Head of caudate nucleus (tissue), 42 donors: ENCODE data around the gene DHODH.
A peak's percentile ranks its signal among the peaks of the same experiment; 100 is the strongest.
"Not testable (repeated sequence)": the region's sequence is repeated elsewhere in the genome, so short reads cannot be mapped to it uniquely, and the experiment has no call there.

Experiments
- DNase-seq, 42 donors: peaks; one replicate each; pipeline versions ENCODE4 v3.0.0 to v3.0.0-alpha.2; 2020 to 2021; ENCODE audit warnings: mixed read lengths in 7 of 42
- intact Hi-C: fragments of 100-400 bp; cut with DNase I; formaldehyde crosslinking; loops from one replicate; pipeline ENCODE4 v1.15.0; 2022

DHODH gene

DNA sequence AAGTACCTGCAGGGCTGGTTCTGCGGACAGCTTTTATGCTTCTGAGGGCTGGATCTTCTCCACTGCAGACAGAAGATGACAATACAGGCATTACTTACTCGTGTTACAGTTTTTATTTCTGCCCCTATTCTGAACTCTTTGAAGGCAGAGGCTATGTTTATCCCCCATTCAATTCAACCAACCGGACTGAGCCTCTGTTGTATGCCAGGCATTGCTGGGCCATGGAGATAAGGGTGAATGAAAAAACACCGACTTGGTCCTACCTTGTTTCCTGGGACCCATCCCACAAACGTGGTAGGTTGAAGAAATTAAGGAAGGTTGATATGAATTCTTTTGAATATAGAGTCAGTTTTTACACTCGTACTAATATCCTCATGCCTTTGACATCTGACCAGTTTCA, 35.8 kb downstream of the DHODH start:
- no peak for DNase-seq
- intact Hi-C loops, result no loop called here

DNA sequence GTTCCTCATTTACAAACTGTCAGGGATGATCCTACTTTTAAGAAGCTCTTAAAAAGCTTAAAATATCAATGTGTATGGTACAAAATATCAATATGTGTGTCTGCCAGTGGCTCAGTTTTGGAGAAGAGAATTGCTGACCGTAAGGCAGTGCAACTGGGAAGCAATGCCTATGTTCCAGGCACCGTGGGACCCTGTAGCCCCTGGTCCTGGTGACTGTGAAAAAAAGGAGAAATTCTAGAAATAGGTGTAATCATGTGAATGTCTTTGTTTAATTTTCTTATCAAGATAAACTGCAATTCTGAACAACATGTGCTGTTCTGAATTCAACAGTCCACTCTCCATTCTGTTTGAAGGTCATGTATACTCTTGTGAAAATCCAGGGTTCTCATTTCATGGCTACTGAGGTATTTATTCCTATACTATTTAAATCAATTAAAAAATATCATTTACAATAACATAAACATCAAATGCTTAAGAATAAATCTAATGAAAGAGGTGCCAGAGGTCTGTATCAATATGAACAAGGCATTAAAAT, 36.3 kb downstream of the DHODH start:
- intact Hi-C loops, result no loop called here
- no peak for DNase-seq

DNA sequence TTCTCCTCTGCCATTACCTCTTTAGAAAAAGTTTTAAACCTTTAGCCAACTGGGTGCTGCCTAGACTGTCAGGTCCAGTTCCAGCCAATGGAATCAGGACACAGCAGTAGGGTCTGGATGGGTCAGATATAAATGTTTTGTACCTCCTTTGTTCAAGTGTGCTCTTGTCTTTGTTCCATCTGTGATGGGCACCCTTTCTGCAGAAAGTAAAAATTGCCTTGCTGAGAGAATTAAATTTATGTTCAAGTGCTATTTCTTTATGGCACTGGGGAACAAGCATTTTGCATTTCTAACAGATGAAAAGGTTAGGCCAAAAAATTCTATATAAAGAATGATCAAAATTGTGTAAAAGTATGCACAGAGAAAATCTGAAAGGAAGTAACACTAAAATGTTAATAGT, 40.6 kb downstream of the DHODH start:
- DNase-seq, result no peak
- intact Hi-C loops, result no loop called here

DNA sequence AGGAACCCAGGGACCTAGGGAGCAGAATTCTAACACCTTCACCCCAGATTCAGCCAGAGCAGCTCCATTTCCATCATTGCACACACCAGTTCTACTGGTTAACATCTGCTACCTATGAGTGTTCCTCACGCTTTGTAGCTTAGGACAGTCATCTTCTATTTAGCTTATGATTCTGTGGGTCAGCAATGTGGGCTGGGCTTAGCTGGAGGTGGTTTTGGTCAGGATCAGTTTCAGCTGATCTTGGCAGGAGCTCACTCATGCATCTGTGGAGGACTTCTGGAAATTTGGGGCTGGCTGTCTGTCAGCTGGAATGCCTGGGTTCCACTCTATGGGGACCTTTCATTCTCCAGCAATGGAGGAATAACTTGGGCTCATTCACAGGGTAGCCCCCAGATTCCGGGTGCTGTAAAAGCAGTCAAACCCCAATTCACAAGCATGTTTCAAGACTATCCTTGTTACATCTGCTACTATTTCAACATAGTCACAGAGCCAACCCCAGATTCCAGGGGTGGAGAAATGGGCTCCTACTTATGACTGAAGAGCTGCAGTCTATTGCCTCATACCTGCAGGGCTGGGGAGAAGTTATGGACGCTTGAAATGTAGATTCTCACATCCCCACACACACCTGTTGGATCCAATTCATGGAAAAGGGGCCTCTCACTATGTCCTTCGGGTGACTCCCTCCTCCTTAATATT, 42.4 kb downstream of the DHODH start:
- no peak for DNase-seq
- intact Hi-C loops, result no loop called here

DNA sequence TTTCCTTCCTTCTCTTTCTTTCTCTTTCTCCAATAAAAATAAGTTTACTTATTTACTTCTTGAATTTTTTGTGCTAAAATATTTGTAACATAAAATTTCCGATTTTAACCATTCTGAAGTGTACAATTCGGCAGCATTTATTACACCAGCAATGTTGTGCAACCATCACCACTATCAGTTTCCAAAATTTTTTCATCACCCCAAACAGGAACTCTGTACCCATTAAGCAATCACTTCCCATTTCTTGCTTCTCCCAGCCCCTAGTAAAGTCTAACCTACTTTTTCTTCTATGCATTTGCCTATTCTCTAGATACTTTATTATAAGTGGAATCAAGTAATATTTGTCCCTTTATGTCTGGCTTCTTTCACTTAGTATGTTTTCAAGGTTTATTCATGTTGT, 43.3 kb downstream of the DHODH start:
- no peak for DNase-seq
- intact Hi-C loops, result no loop called here

DNA sequence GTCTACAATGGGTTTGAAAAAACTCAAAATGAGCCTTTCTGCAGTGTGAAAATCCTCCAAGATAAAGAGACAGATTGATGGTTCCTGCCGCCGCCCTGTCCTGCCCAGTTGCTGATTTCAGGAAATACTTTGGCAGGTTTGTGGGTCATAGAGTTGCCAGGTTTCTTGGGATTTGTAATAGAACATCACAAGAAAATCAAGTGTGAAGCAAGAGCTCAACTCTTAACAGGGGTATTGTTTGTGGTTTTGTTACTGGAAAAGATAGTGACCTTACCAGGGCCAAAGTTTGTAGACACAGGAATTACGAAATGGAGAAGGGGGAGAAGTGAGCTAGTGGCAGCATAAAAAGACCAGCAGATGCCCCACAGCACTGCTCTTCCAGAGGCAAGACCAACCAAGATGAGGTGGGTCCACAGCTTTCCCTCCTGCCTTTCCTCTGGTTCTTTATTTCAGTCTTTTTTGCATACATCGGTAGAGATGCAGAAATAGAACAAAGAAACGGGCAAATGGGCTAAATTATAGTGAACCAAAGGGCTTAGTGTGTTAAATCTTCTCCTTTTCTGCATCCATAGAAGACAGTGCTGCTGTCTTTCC, 45.8 kb downstream of the DHODH start, which contains the start of gene HP:
Gene HP, plus strand, starts transcription at position 252 of the 594 bp plus-strand sequence. Its CDS starts 148 bp downstream, at position 400.
- intact Hi-C loops, DNase-seq: not testable (repeated sequence)

DNA sequence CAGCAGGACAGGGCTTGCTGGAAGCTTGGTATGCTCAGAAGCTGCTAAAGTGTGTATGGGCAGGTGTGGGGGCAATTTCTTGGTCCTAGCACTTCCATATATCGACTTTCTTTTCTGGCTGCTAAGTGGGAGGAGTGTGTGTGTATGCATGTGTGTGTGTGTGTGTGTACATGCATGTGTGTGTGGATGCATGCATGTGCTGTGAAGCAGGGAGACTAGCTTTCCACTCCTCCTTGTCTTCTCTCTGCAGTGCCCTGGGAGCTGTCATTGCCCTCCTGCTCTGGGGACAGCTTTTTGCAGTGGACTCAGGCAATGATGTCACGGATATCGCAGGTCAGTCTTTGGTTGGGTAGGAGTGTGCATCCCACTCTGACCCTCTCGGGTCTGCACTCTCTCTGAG, 47.4 kb downstream of the DHODH start:
- intact Hi-C loops, result no loop called here
- no peak for DNase-seq

DNA sequence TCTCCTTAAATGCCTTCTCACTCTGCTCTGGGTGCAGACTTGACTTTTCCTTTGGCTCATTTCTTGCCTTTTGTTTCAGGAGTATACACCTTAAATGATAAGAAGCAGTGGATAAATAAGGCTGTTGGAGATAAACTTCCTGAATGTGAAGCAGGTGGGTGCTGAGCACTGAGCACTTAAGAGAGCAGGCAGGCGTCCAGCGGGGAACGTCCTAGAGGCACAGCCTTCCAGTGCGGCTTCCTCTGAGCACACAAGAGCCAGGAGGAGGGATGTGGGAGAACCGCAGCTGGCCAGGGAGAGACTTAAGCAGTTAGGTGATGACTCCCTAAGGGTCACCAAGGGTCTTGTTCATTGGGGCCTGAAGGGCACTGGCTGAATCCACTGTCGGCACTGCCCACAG, 48.8 kb downstream of the DHODH start:
- intact Hi-C loops, DNase-seq: not testable (repeated sequence)

DNA sequence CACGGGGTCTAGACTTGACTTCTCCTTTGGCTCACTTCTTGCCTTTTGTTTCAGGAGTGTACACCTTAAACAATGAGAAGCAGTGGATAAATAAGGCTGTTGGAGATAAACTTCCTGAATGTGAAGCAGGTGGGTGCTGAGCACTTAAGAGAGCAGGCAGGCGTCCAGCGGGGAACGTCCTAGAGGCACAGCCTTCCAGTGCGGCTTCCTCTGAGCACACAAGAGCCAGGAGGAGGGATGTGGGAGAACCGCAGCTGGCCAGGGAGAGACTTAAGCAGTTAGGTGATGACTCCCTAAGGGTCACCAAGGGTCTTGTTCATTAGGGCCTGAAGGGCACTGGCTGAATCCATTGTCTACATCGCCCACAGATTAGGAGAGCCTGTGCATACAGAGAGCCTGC, 50.5 kb downstream of the DHODH start:
- intact Hi-C loops, DNase-seq: not testable (repeated sequence)

DNA sequence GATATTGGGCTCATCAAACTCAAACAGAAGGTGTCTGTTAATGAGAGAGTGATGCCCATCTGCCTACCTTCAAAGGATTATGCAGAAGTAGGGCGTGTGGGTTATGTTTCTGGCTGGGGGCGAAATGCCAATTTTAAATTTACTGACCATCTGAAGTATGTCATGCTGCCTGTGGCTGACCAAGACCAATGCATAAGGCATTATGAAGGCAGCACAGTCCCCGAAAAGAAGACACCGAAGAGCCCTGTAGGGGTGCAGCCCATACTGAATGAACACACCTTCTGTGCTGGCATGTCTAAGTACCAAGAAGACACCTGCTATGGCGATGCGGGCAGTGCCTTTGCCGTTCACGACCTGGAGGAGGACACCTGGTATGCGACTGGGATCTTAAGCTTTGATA, 51.9 kb downstream of the DHODH start:
- intact Hi-C loops, result no loop called here

DNA sequence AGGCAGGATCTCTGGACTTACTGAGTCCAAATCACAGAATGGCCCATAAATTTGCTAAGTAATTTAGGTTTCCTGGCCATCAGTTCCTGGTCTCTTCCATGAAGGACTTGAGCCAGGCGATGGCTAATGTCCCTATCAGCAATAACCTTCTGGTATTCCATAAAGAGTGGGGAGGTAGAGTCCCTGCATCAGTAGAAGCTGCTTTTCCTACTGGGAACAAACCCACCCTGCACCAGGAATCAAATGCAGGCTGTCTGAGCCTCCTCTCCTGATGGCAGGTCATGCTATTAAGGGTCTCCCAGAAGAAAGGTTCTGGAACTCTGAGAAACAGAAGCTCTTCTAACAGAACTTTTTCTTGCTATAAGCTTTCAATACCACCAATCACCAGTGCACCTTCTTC, 53.0 kb downstream of the DHODH start:
- intact Hi-C loops, result no loop called here

More for the DNA sequence above, 51.9 kb downstream of the DHODH start:
- no peak for DNase-seq

DNA sequence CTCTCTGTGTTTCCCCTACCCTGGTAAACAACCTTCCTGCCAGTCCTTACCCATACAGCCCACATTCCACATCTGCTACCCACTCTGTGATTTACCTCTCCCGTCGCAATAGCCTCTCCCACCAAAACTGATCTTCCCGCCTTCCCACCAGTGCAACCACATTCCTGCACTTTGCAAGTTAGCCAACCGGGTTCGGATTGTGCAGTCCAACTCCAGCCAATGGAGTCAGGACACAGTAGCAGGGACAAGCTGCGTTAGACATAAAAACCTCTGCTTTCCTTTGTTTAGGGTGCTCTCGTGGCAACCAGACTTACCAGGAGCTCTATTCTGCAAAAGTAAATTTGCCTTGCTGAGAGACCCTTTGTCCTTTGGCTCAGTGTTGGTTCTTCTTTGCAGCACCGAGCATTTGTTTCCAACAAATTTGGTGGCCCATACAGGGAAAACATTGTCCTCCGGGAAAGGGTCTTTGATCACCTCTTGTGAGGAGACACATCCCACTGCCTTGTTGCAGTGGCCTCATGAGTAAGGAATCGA, 55.9 kb downstream of the DHODH start:
- intact Hi-C loops, result no loop called here
- no peak for DNase-seq

More for the DNA sequence above, 53.0 kb downstream of the DHODH start:
- no peak for DNase-seq

DNA sequence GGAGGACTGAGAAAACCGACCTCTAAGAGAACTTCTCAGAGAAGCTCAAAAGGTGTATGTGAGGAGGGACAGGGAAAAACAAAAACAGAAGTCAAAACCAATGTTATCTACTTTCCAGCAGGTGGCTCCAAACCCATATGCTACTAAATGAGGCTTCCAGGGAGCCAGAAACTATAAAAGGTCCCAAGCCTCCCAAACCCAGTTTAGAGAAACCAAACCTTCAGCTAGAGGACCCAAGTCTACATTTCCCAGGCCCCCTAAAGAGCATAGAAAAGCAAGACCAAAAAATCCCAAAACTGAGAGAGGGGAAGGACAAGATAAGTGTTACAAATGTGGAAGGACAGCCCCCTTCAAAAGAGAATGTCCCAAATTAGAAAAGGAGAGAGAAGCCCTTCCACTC, 58.2 kb downstream of the DHODH start:
- intact Hi-C loops, result no loop called here
- peak in 14 of 42 donors; percentile 11 to 61 (median 27) for DNase-seq

DNA sequence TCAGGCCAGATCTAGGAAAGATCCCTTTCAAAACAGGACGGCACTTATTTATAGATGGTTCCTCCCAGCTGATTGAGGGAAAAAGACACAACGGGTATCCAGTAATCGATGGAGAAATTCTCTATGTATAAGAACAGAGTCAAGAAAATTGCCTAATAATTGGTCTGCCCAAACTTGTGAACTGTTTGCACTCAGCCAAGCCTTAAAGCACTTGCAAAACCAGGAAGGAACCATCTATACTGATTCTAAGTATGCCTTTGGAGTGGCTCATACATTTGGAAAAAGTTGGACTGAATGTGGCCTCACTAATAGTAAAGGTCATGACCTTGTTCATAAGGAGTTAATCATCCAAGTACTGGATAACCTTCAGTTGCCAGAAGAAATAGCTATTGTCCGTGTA, 60.4 kb downstream of the DHODH start:
- DNase-seq, result no peak
- intact Hi-C loops, result no loop called here

DNA sequence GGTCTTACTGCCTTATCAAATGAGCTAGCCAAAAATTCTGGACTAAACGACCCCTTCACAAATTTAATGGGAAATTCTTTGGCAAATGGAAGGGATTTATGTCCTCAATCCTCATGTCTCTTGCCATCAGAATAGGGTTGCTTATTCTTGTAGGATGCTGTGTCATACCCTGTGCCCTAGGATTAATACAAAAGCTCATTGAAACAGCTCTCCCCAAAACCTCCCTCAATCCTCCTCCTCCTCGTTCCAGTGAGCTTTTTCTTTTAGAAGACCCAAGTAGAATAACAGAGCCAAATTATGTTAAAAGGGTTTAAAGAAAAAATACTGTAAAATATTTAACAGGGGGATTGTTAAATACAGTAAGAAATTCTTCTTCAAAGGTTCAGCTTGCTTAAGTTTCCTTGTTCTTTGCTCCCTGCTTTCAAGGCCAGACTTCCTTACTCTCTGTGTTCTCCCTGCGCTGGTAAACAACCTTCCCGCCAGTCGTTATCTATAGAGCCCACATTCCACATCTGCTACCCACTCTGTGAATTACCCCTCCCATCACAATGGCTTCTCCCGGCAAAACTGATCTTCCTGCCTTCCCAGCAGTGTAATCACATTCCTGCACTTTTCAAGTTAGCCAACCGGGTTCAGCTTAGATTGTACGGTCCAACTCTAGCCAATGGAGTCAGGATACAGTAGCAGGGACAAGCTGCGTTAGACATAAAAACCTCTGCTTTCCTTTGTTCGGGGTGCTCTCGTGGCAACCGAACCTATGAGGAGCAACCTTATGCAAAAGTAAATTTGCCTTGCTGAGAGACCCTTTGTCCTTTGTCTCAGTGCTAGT, 64.2 kb downstream of the DHODH start:
- peak in 15 of 42 donors; percentile 8 to 54 (median 28) for DNase-seq
- intact Hi-C loops, result no loop called here

DNA sequence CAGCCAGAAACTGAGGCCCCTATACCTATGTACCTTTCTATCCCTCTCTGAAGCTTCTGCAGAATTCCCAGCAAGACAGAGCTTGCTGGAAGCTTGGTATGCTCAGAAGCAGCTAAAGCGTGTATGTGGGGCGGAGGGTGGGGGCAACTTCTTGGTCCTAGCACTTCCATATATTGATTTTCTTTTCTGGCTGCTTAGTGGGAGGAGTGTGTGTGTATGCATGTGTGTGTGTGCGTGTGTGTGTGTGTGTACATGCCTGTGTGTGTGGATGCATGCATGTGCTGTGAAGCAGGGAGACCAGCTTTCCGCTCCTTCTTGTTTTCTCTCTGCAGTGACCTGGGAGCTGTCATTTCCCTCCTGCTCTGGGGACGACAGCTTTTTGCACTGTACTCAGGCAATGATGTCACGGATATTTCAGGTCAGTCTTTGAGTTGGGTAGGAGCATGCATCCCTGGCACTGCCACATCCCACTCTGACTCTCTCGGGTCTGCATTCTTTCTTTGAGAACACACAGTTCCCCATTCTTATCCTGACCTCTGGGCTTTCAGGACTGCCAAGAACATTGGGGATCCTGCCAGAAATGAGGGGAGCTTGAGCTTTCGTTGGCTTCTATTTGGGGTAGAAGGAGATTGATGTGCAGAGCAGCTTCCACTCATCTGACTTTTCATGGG, 65.2 kb downstream of the DHODH start:
- DNase-seq, result peak in 36 of 42 donors; percentile 11 to 79 (median 38)
- intact Hi-C loops, result no loop called here

DNA sequence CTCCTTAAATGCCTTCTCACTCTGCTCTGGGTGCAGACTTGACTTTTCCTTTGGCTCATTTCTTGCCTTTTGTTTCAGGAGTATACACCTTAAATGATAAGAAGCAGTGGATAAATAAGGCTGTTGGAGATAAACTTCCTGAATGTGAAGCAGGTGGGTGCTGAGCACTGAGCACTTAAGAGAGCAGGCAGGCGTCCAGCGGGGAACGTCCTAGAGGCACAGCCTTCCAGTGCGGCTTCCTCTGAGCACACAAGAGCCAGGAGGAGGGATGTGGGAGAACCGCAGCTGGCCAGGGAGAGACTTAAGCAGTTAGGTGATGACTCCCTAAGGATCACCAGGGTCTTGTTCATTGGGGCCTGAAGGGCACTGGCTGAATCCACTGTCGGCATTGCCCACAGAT, 66.5 kb downstream of the DHODH start:
- DNase-seq, intact Hi-C loops: not testable (repeated sequence)
